HK-2 (cell line): Measurements from ENCODE around the gene LGALS14.
A peak's percentile ranks its signal among the peaks of the same experiment; 100 is the strongest.
"Not testable (repeated sequence)": the region's sequence is repeated elsewhere in the genome, so short reads cannot be mapped to it uniquely, and the experiment has no call there.

ENCODE experiments used
- DNase-seq: peaks from one replicate; pipeline ENCODE4 v3.0.0-alpha.2; 2018; ENCODE audit not compliant: unreplicated experiment

The LGALS14 gene, protein sequence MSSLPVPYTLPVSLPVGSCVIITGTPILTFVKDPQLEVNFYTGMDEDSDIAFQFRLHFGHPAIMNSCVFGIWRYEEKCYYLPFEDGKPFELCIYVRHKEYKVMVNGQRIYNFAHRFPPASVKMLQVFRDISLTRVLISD

DNA sequence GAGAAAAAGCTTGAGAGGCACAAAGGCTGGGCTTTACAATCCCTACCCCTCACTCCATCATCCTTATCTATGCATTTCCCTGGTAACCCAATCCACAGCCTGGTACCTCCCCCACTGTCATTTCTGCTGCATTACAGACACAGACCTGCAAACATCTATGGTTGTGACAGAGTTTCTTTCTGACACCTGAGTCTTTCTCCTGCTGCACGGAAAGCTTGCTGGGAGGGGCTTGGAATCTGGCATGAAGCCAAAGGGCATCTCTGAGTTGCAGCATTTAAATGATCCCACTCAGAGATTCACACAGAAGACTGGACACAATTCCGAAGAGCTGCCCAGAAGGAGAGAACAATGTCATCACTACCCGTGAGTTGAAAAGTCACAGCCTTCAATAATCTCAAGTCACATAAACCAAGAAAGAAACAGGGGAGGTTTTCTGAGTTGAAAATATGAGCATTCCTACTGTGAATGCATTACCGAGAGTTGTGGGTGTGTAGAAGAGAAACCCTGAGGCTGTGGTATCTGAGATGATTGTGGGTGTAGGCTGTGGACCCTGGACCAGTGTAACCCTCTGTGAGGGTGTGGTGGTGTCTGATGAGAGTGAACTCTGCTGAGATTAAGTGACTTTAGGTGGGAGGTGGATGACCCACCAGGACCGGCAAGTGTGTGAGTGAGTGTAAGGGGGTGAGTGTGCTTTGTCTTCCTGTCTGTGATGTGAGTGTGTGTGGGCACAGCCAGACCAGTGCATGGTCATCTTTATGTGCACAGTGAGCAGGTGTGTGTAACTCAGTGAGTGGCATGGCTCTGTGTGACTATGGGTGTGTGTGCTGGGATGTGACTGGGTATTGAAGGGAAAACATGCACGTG lies at the start of gene LGALS14:
LGALS14 (plus strand) TSS at position 301 of the 864 bp plus-strand sequence; CDS start at position 349, 48 bp downstream.
- DNase-seq = no peak

DNA sequence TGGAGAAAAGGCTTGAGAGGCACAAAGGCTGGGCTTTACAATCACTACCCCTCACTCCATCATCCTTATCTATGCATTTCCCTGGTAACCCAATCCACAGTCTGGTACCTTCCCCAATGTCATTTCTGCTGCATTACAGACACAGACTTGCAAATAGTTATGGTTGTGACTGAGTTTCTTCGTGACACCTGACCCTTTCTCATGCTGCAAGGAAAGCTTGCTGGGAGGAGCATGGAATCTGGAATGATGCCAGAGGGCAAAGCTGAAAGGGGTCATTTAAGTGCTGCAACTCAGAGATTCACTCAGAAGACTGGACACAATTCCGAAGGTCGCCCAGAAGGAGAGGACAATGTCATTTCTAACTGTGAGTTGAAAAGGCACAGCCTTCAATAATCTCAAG lies 48.7 kb upstream of the LGALS14 start, which contains the start of gene LGALS16:
LGALS16 (plus strand) TSS at position 301 of the 400 bp plus-strand sequence; CDS start at position 350, 49 bp downstream.
- no peak for DNase-seq

DNA sequence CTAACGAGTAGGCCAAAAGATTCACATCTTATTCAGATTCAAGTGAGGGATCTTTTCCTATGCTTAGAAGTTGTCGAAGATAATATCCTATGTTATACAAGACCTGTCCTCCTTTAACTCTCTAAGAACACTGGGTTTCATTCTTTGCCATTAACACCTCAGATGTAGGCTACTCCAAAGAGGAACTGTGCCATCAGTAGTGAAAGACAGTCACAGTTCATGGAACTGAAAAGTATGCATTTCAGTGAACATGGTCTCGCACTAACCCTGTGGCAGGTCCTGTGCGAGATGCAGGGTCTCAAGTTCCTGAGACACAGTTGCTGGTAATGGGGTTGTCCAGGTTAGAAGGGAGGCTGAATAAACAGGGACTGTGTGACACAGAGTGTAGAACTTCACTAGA lies 44.5 kb upstream of the LGALS14 start:
- no peak for DNase-seq

DNA sequence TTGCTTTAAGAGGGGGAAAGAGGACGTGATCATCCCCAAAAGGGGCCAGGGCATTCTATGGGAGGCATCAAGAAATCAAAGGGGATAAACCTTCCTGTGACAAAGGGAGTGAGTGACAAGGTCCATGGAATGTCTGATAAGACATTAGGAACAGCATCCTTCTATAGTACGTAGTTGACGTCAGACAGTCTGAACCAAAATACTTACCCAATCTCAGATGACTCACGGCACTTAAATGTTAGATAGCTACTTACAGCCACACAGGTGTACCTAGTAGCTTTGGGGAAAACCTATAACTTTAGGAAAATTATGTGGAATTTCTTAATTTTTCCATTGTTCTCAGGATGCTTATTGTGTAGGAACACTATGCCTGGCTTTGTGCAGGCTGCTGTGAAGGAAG lies 43.6 kb upstream of the LGALS14 start:
- DNase-seq = no peak

DNA sequence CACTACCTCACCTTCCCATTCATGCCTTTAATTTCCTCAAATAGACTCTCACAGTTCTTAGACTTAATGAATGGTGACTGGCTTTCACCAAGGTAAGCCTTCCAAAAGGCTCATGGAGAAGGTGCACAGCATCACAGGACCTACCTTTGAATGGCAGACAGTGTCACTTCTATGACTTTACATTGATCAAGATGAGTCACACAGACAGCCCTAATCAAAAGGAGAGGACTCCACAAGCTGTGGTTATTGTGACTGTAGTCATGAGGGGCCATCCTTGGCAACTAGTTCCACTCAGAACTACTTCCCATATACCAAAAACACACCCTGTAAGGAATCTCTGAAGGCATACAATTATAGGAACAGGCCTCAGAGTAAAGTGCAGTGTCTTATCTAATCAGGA lies 42.7 kb upstream of the LGALS14 start:
- DNase-seq = no peak

DNA sequence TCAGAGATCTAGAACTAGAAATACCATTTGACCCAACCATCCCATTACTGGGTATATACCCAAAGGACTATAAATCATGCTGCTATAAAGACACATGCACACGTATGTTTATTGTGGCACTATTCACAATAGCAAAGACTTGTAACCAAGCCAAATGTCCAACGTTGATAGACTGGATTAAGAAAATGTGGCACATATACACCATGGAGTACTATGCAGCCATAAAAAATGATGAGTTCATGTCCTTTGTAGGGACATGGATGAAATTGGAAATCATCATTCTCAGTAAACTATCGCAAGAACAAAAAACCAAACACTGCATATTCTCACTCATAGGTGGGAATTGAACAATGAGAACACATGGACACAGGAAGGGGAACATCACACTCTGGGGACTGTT lies 34.4 kb upstream of the LGALS14 start:
- not testable (repeated sequence) for DNase-seq

DNA sequence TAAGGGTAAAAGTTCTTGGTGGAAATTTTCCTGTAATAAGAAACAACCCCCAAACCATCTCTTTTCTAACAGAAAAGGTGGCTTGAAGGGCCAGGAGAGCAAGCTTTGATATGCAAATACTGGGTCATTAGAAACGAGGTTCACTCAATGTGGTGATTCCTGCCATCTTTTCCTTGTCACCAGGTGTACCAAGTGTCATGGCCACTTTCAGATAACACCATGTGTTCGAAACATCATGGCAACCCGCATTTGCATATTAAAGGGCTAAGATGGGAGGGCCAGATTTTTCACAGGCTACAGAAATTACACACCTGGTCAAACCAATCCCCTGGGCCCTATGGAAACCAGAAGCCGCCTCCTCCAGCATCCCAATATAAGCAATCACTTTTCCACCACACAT lies 33.3 kb upstream of the LGALS14 start:
- no peak for DNase-seq

DNA sequence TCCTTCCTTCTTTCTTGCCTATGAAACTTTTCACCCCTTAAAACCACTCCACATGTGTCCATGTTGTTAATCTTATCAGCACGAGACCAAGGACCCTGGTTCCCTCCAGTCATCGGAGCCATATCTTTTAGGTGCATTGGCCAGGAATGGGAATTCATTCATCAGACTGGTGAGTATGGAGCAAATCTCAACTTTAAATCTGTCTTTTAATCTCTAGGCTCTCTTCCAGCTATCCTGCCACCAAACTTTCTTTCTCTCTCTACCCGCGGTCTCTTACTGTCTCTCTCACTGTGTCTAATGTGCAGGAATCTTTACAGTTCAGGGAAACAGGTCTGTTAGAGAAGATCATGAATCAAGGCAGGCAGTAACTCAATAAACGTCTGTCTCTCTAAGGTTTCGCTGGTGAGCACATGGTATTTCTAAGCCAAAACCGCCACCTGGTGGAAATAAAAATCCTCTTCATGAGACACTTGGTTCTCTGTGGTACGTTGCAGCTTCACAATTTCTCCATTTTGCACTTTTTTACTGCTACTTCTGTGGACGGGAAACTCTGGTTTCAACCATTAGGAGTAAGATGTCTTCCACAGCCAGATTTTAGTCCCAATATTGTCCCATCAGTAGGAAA lies 32.4 kb upstream of the LGALS14 start:
- DNase-seq = peak; percentile 20

DNA sequence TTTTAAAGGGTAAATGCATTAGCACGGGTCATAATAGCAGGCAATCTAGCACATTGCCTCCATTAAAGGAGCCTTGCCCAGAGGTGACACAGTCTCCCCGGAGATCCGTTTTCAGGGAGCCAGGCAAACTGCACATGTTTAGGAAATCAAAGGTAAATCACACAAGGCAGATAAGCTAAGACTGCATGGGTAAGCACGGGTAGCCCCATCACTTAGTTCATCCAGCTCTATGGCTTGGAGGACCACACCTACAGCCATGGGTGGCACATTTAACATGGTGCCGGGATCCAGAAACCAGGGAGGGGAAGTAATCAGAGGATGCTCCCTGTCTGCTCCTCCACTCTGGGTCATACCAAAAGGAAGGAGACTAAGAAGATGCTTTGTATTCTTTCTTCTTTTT lies 31.8 kb upstream of the LGALS14 start:
- DNase-seq = no peak

DNA sequence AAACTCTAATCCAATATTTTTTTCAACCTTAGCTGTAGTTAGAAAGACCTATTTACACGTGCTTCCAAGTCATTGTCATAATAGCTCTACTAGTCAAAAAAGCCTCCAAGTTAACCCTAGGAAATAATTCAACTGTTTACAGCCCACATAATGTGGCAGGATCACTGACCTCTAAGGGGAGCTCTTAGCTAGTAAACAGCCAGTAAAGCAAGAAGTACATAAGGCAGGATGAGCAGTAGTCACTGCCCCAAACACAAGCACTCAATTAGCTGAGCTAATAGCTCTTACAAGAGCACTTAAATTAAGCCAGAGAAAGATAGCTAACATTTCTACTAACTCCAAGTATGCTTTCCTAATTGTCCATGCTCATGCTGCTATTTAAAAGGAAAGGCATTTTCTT lies 30.4 kb upstream of the LGALS14 start:
- not testable (repeated sequence) for DNase-seq

DNA sequence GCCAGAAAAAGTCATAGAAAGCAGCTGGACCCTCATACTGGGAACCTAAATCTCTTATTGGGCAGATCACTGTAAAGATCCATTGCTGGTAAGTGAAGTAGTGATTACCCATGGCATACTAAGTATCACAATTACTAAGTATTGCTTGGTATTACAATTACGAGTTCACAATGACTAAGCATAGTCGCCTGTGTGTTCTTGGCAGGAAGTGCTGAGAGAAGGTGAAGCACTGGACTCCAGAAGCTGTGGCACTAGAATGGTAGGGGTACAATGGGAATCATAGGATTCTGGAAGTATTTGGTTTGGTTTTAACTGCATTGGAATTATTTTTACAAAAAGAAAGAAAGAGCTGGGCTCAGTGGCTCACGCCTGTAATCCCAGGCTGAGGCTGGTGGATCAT lies 28.3 kb upstream of the LGALS14 start:
- DNase-seq = no peak

DNA sequence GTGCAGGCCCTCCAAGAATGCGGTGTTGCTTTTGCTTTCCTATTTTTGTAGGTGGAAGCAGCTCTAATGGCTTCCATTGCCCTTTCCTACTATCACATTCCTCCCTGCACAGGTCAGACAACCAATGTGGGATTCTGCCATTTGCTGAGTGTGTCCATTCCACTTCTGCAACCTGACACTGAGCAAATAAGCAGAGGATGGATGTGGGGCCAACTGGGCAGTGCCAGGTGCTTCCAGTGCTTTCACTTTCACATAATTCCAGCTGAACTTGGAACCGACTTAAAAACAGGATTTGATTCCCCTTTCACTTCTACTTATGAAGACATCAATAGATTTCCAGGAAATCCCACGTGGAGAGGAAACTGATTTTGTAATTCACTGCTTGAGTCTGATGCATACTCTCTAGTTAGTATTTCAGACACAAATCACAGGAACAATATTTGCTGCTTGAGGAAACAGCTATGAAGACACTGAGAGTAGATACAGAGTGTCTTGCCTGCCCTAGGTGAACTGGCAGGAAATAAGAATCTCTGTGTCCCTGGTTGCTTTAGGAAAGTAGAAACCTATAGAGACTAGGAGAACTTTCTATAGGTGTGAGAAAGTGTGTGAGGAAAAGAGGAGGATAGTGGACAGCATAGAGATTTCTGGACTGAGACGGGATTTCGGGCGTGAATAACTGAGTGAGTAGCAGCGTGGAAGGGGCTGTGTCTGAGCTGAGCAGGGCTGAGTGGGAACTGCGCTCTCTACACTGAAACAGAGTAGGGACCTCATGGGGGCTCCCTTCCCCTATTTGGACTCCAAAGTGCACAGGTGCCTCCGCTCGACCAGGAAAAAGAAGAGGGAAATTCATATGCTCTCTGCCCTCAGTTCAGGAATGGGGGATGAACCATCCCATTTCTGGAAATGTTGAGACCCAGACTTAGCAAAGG lies 26.1 kb upstream of the LGALS14 start:
- no peak for DNase-seq

DNA sequence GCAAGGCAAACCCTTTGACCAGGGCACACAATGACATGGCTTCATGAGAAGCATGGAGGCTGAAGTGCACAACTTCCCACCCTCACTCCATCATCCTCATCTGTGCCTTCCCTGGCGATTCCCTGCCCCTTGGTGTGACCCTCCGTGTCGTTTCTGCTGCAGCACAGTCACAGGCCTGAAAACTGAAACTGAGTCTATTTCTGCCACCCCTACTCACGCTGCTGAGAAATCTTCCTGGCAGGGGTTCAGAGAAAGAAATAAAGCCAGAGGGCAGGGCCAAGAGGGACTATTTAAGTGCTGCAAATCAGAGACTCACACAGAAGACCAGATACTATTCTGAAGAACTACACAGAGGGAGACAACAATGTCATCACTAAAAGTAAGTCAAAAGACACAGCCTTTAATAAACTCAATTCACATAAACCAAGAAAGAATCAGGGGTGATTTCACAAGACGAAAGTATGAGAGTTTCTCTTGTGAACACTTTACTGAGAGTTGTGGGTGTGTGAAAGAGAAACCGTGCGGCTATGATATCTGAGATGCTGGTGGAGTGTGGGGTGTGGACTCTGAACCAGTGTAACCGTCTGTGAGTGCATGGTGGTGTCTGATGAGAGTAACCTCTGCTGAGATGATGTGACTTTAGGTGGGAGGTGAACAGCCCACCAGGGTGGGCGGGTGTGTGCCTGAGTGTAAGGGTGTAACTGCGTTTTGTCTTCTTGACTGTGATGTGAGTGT lies 25.1 kb upstream of the LGALS14 start:
- no peak for DNase-seq

DNA sequence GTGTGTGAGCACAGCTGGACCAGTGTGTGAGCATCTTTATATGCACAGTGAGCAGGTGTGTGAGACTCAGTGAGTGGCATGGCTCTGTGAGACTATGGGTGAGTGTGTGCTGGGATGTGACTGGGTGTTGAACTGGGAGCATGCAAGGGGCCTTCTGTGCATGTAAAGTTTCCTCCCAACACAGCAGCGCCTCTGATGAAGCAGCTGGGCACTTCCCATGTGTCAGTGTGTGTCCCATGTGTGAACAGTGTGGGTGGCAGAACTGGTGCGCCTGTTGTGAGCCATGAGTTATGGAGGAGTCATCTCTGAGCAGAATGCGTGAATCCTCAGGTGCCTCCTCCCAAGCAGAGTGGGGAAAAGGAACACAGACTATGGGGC lies 24.5 kb upstream of the LGALS14 start:
- no peak for DNase-seq

DNA sequence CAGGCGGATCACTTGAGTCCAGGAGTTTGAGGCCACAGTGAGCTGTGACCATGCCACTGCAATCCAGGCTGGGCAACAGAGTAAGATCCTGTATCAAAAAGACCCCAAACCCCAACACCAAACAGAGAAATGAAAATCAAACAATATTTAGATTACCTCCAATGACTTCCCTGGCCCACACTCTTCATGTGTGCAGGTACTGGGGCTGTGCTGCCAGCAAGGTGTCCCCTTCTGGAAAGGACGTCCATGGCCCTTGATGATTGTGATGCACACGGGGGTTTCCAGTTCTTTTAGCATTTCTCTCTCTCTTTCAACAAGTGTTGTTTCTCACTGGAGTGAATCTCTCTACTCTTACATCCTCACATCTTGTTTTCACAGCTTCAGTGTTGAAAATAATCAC lies 23.7 kb upstream of the LGALS14 start:
- DNase-seq = no peak

DNA sequence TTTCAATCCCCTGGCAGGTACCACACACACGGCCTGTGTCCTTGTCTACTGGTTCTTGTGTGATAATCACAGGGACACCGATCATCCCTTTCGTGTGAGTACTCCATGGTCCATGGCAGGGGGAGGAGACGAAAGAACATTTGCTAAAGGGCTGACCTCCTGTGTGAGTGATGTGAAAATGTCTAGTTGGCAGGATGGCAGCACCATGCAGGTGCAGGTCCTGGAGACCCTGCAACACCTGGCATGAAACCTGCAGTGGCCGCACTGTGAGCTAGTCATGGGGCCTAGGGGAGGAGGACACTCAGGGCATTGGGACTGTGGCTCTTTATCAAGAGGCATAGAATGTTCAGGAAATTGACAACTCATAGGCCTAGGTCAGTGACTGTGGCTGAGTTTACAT lies 22.9 kb upstream of the LGALS14 start:
- DNase-seq = no peak

DNA sequence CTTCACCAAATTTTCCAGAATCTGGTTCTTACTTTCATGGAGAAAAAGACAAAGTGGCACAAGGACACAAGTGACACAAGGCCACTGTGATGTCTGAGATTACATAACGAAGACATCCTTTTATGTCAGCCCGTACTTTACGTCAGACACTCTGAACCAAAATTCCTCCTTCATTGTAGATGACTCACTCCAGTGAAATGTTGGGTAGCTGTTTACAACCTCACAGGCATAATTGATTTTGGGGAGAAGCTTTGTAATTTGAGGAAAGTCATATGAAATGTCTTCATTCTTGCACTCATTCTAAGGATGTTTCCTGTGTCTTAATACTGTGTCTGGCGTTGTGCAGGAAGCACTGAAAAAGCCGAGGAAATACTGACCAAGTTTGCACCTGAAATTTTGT lies 20.0 kb upstream of the LGALS14 start:
- DNase-seq = no peak

DNA sequence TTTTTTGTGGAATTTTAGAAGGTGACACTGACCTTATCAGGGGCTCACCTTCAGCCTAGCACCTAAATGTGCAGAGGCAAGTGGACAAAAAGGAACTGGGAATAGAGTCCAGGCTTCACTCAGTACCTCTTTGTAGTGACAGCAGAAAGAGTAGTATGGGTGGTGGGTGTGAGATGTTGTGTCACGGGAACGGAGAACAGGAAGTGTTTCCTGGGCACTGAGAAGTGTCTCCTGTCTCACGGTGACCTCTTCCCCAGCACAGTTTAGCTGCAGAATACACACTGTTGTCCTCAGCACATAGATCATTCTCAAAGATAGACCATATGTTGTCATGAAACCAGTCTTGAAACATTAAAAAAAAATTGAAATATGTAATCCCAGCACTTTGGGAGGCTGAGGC lies 17.5 kb upstream of the LGALS14 start:
- no peak for DNase-seq

DNA sequence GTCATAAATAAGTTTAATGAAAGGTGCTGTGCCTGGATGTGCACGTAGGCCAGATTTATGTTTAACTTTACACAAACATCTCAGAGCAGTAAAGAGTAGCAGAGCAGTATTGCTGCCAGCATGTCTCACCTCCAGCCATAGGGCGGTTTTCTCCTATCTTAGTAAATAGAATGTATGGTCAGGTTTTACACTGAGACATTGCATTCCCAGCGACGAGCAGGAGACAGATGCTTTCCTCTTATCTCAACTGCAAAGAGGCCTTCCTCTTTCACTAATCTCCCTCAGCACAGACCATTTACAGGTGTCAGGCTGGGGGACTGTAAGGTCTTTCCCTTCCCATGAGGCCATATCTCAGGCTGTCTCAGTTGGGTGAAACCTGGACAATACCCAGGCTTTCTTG lies 15.6 kb upstream of the LGALS14 start:
- not testable (repeated sequence) for DNase-seq

DNA sequence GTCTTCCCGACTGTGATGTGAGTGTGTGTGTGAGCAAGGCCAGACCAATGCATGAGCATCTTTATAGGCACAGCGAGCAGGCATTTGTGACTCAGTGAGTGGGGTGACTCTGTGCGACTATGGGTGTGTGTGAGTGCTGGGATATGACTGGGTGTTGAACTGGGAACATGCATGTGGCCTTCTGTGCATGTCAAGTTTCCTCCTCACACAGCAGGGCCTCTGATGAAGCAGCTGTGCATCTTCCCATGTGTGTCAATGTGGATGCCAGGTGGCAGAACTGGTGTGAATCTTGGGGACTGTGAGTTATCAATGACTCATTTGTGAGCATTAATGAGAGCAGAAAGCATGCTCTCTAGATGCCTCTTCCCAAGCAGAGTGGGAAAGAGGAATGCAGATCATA lies 12.1 kb upstream of the LGALS14 start:
- no peak for DNase-seq

DNA sequence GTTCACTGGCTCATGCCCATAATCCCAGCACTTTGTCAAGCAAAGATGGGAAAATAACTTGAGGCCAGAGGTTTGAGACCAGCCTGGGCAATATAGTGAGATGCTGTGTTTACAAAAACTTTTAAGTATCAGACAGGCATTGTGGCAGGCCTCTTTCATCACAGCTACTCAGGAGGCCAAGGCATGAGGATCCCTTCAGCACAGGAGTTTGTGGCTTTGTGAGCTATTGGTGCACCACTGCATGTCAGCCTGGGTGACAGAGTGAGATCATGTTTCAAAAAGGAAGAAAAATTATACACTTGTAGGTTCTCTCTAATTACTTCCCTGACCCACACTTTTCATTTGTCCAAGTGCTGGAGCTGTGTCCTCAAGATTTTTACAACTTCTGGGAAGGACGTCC lies 11.5 kb upstream of the LGALS14 start:
- DNase-seq = no peak
